Aorta (tissue), 5 donors: ENCODE results near the gene EEF2K. TPM values are rescaled to one million over a fixed set of nuclear protein-coding genes. Genes with fewer than 3 reads are reported as not detected.

Experiments used
- ATAC-seq: fragments of 200-7000 bp; cut with Tn5 transposase; one replicate; pipeline ENCODE4 v1.9.1; 2022; ENCODE audit warnings: moderate library complexity; ENCODE audit not compliant: low FRiP score
- DNase-seq, 2 donors: peaks; one replicate each; pipeline ENCODE4 v3.0.0-alpha.2; 2020
- H3K27ac ChIP-seq, 2 donors: one replicate each; pipeline ENCODE4 v1.5.1; 2013; ENCODE audit warnings: low read length in 2 of 2, mild to moderate bottlenecking in 2 of 2, moderate library complexity in 2 of 2, control low read depth in 1 of 2, inconsistent platforms in 1 of 2, low read depth in 1 of 2
- H3K27me3 ChIP-seq, 2 donors: one replicate each; pipeline ENCODE4 v1.6.1; 2013; ENCODE audit warnings: control low read depth in 1 of 2, low read length in 1 of 2, mild to moderate bottlenecking in 1 of 2, moderate library complexity in 1 of 2; ENCODE audit not compliant: insufficient read depth in 2 of 2, control insufficient read depth in 1 of 2
- H3K36me3 ChIP-seq, 2 donors: one replicate each; pipeline ENCODE4 v1.6.1; 2013; ENCODE audit warnings: control low read depth in 1 of 2, low read length in 1 of 2, mild to moderate bottlenecking in 1 of 2; ENCODE audit not compliant: insufficient read depth in 2 of 2, control insufficient read depth in 1 of 2
- H3K4me1 ChIP-seq, 2 donors: one replicate each; pipeline ENCODE4 v1.6.1; 2013; ENCODE audit warnings: low read length in 2 of 2, control low read depth in 1 of 2, mild to moderate bottlenecking in 1 of 2, moderate library complexity in 1 of 2; ENCODE audit not compliant: insufficient read depth in 2 of 2, control insufficient read depth in 1 of 2
- H3K4me3 ChIP-seq, 2 donors: one replicate each; pipeline ENCODE4 v1.5.1; 2013; ENCODE audit warnings: low read length in 2 of 2, control low read depth in 1 of 2, mild to moderate bottlenecking in 1 of 2
- H3K9me3 ChIP-seq: one replicate; pipeline ENCODE4 v1.6.1; 2013; ENCODE audit warnings: mild to moderate bottlenecking, low read length; ENCODE audit not compliant: control insufficient read depth
- WGBS, 2 donors: extraction: QIAGEN DNeasy Blood & Tissue Kit; methylation state at CpG; one replicate each; pipeline ENCODE4 v1.1.7; 2013; 5-methylcytosine and 5-hydroxymethylcytosine counted together
- intact Hi-C, 2 donors: fragments of 100-400 bp; cut with DNase I; formaldehyde crosslinking; loops; one replicate each; pipeline versions ENCODE4 v1.14.2 to v1.15.0; 2022
- long read RNA-seq, 2 donors: library from polyadenylated mRNA; unstranded; transcript quantifications; one replicate each; pipeline ENCODE4 v2.0.0, GENCODE V29; 2020 to 2021
- polyA plus RNA-seq, 2 donors: library from polyadenylated mRNA; stranded (reverse); fragments of 200-250 nt; gene quantifications; one replicate each; pipeline ENCODE4 v1.2.3, GENCODE V29; 2013
- total RNA-seq, 2 donors: library from RNA; stranded (reverse); fragmentation: NEBNext Ultra II Directional; extraction: Animal tissue kit (Norgen Biotek cat#: 25700); gene quantifications; one replicate each; pipeline ENCODE4 v1.2.1, GENCODE V29; 2021
- donor health status: healthy with polysubstance abuse.
- donor health status: Bipolar disorder and iron deficiency.
- donor health status: DM: no; HTN: no; CAD: no.
- donor health status: DM: no; HTN: no; CAD: no.
- donor health status: DM: yes; HTN: yes; CAD: no.

EEF2K gene
- 10 to 100 TPM; 40.6 to 56.3 TPM for total RNA-seq
- 10 to 100 TPM in 1 of 2 donors, 1 to 10 TPM in 1; 9.3 to 12.1 TPM for polyA plus RNA-seq
- long read RNA-seq, donor 1, full-length matches to known transcripts = 6 of 45 reads
- long read RNA-seq, donor 1, partial matches to known transcripts = 15 of 45 reads
- long read RNA-seq, donor 1, other reads (novel, unspliced or antisense) = 24 of 45 reads
- long read RNA-seq, donor 2, full-length matches to known transcripts = 6 of 17 reads
- long read RNA-seq, donor 2, partial matches to known transcripts = 3 of 17 reads
- long read RNA-seq, donor 2, other reads (novel, unspliced or antisense) = 8 of 17 reads

GRCh38 chr16:22206013-22206841 is at the start of gene EEF2K:
TSS of gene EEF2K (plus strand) at chr16:22206278. CDS start at chr16:22225730, 19,452 bp downstream.
- 0% methylated on average over 57 to 74 of the region's 74 CpGs for WGBS, 2 donors
- H3K9me3 ChIP-seq = no peaks in the 10 kb centered on the region
- DNase-seq (peak; percentile 95 to 97), ATAC-seq (peak; percentile 93)
- H3K4me1 ChIP-seq = peaks cover 3 to 4% of the 10 kb centered on the region in 2 donors
- intact Hi-C loops = loop anchor here in 1 of 2 donors (10.0 kb wide), 1 partner anchor 1301 kb away; the partner anchor contains the start of genes DCUN1D3 and LYRM1
- H3K27ac ChIP-seq = peak within 1 kb of the TSS; percentile 48 to 82
- no peaks in the 10 kb centered on the region for H3K36me3 ChIP-seq
- no peaks in the 10 kb centered on the region for H3K27me3 ChIP-seq
- peak within 1 kb of the TSS; percentile 39 to 73 for H3K4me3 ChIP-seq

- DNase-seq (no peak), ATAC-seq (no peak)
- no peaks in the 10 kb centered on the region for H3K27me3 ChIP-seq
- no peaks in the 10 kb centered on the region for H3K36me3 ChIP-seq
- no peaks in the 10 kb centered on the region for H3K4me1 ChIP-seq
- intact Hi-C loops = no loop called here
- peaks cover 2% of the 10 kb centered on the region for H3K9me3 ChIP-seq
- no peak overlapping the region for H3K27ac ChIP-seq
- no peak overlapping the region for H3K4me3 ChIP-seq
Observed at GRCh38 chr16:22161401-22161800, 44.7 kb upstream of the EEF2K start.

GRCh38 chr16:22161999-22162655 is 44.0 kb upstream of the EEF2K start, which contains the start of gene SDR42E2:
TSS of gene SDR42E2 (plus strand) at chr16:22162506. CDS start at chr16:22165583, 3,077 bp downstream.
- H3K4me3 ChIP-seq = no peak within 1 kb of the TSS
- ATAC-seq (no peak), DNase-seq (peak in 1 of 2 donors; percentile 62)
- H3K4me1 ChIP-seq = no peaks in the 10 kb centered on the region
- H3K9me3 ChIP-seq = peaks cover 3% of the 10 kb centered on the region
- no peaks in the 10 kb centered on the region for H3K36me3 ChIP-seq
- no peak within 1 kb of the TSS for H3K27ac ChIP-seq
- WGBS, 2 donors = 5 to 6% methylated on average over 36 to 40 of the region's 40 CpGs
- H3K27me3 ChIP-seq = no peaks in the 10 kb centered on the region
- intact Hi-C loops = no loop called here

- H3K36me3 ChIP-seq = no peaks in the 10 kb centered on the region
Observed at GRCh38 chr16:22162656-22163009, 43.4 kb upstream of the EEF2K start.

GRCh38 chr16:22163806-22164205 is 42.3 kb upstream of the EEF2K start:
- Histone ChIP-seq H3K36me3 (no peaks in the 10 kb centered on the region), H3K4me1 (no peaks in the 10 kb centered on the region), H3K4me3 (no peak overlapping the region), H3K9me3 (peaks cover 3% of the 10 kb centered on the region), H3K27ac (no peak overlapping the region), H3K27me3 (no peaks in the 10 kb centered on the region)
- 84 to 87% methylated on average over 6 of the region's 6 CpGs for WGBS, 2 donors
- DNase-seq = no peak
- ATAC-seq = no peak
- intact Hi-C loops = no loop called here

More at GRCh38 chr16:22162656-22163009, 43.4 kb upstream of the EEF2K start:
- Histone ChIP-seq H3K9me3 (peaks cover 3% of the 10 kb centered on the region), H3K4me3 (no peak overlapping the region), H3K4me1 (no peaks in the 10 kb centered on the region), H3K27ac (no peak overlapping the region), H3K27me3 (no peaks in the 10 kb centered on the region)
- ATAC-seq (no peak), DNase-seq (no peak)
- WGBS, 2 donors = 29 to 31% methylated on average over 14 of the region's 14 CpGs
- intact Hi-C loops = no loop called here

- Histone ChIP-seq H3K27me3 (no peaks in the 10 kb centered on the region), H3K4me1 (no peaks in the 10 kb centered on the region), H3K36me3 (no peaks in the 10 kb centered on the region), H3K9me3 (peaks cover 3% of the 10 kb centered on the region), H3K27ac (no peak overlapping the region), H3K4me3 (no peak overlapping the region)
- intact Hi-C loops = no loop called here
- no peak for DNase-seq
- no peak for ATAC-seq
- WGBS, 2 donors = 87% methylated on average over 5 of the region's 5 CpGs
Observed at GRCh38 chr16:22164482-22164881, 41.6 kb upstream of the EEF2K start.

- intact Hi-C loops = no loop called here
- no peak for ATAC-seq
Observed at GRCh38 chr16:22165508-22166285, 40.4 kb upstream of the EEF2K start.

GRCh38 chr16:22171953-22172352 is 34.1 kb upstream of the EEF2K start:
- 87 to 93% methylated on average over 6 of the region's 6 CpGs for WGBS, 2 donors
- ATAC-seq = no peak
- Histone ChIP-seq H3K9me3 (no peaks in the 10 kb centered on the region), H3K4me1 (no peaks in the 10 kb centered on the region), H3K27ac (no peak overlapping the region), H3K36me3 (no peaks in the 10 kb centered on the region), H3K27me3 (no peaks in the 10 kb centered on the region), H3K4me3 (no peak overlapping the region)
- DNase-seq = no peak
- intact Hi-C loops = no loop called here

More at GRCh38 chr16:22165508-22166285, 40.4 kb upstream of the EEF2K start:
- no peak for DNase-seq
- no peak overlapping the region for H3K27ac ChIP-seq
- no peaks in the 10 kb centered on the region for H3K4me1 ChIP-seq
- WGBS, 2 donors = 82 to 85% methylated on average over 14 to 16 of the region's 16 CpGs
- no peak overlapping the region for H3K4me3 ChIP-seq
- H3K27me3 ChIP-seq = no peaks in the 10 kb centered on the region
- peaks cover 3% of the 10 kb centered on the region for H3K9me3 ChIP-seq
- no peaks in the 10 kb centered on the region for H3K36me3 ChIP-seq
